ENCODE measurements around the gene KCNQ5. TPM values are rescaled to one million over a fixed set of nuclear protein-coding genes. Genes with fewer than 3 reads are reported as not detected.

The KCNQ5 gene
- total RNA-seq, 1 experiment from 2014 or later: not detected

DNA sequence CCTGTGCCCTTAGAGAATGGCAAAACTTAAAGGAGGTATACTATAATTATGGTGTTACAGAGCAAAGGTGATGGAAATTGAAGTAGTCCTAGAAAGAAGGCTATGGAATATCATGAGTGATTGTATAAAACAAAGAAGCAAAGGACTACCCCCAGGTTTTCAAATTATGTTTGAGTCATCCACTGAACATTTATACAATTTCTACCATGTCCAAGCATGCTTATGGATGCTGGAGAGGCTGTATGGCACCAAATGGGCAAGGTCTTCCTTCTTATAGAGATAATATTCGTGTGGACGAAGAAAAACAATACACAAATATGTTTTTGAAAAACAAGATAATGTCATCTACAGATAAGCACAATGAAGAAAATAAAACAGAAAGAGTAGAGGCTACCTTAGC is 425.9 kb downstream of the KCNQ5 start:
- CTCF ChIA-PET: no interaction called here
- H2AFZ ChIP-seq (ENCODE audit: low read depth, low read length, poor library complexity, severe bottlenecking): no peak overlapping the region
- no TSS peak for BruUV-seq (replicated peaks)

DNA sequence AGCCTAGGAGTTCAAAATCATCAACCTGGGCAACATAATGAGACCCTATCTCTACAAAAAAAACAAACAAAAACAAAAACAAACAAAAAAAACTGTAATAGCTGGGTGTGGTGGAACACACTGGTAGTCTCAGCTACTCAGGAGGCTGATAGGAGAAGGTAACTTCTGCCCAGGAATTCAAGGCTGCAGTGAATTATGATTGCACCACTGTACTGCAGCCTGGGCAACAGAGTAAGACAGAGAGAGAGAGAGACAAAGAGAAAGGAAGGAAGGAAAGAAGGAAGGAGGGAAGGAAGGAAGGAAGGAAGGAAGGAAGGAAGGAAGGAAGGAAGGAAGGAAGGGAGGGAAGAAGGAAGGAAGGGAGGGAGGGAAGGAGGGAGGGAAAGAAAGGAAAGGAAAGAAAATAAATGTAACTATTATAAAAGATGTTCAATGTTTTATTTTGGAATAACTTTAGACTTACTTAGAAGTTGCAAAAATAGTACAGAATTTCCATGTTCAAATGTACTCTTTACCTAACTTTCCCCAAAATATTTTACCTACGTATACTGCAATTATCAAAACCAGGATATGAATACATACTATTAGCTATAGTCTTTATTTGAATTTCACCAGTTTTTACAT is 428.2 kb downstream of the KCNQ5 start:
- no peak overlapping the region for H3K4me3 ChIP-seq (replicated peaks in 1 of 2; ENCODE audit: low read depth in 1 of 2, low read length in 2 of 2)
- intact Hi-C loops (cut with micrococcal nuclease): no loop called here
- no peak overlapping the region for H3K4me2 ChIP-seq (ENCODE audit: low read length)
- H2AFZ ChIP-seq (ENCODE audit: low read depth, low read length, poor library complexity, severe bottlenecking): no peak overlapping the region
- H3K27me3 ChIP-seq (ENCODE audit: insufficient read depth, low read length): peaks cover 72% of the 10 kb centered on the region
- CTCF ChIA-PET: no interaction called here
- H3K79me2 ChIP-seq (ENCODE audit: insufficient read depth, low read length): no peaks in the 10 kb centered on the region
- POLR2A ChIA-PET: interaction anchor here (0.8 kb wide), 1 partner anchor 102 kb away, joined by 4 read pairs; no protein-coding TSS in a partner anchor
- ATAC-seq (no peak), DNase-seq (ENCODE audit: low read depth, low spot score) (no peak)
- H3K9me2 ChIP-seq (ENCODE audit: insufficient read depth): no peaks in the 10 kb centered on the region
- RAD21 ChIA-PET (ENCODE audit: low non-redundant PET in 1 of 2, low total read pairs in 2 of 2, uncharacterized antibody in 2 of 2, unreplicated experiment in 2 of 2): no interaction called here
- H3K4me1 ChIP-seq (ENCODE audit: control insufficient read depth in 1 of 2, insufficient read depth in 2 of 2, low read length in 2 of 2): no peaks in the 10 kb centered on the region
- no peak overlapping the region for H3K9ac ChIP-seq (ENCODE audit: low read length)
- no peaks in the 10 kb centered on the region for H4K20me1 ChIP-seq (ENCODE audit: insufficient read depth)
- no peak overlapping the region for H3K27ac ChIP-seq (ENCODE audit: low read depth, low read length)
- no peaks in the 10 kb centered on the region for H3K9me3 ChIP-seq (ENCODE audit: control insufficient read depth in 1 of 2, insufficient read depth in 1 of 2, low read depth in 1 of 2, low read length in 2 of 2)
- BruUV-seq (replicated peaks): no TSS peak
- no peaks in the 10 kb centered on the region for H3K36me3 ChIP-seq (ENCODE audit: control insufficient read depth in 1 of 2, insufficient read depth in 2 of 2, low read length in 2 of 2)
- no peak for TF ChIP-seq TCF7L2 (IDR thresholded peaks at IDR 0.05; ENCODE audit: borderline replicate concordance, extremely low read depth, insufficient read depth, insufficient read length)
- TF ChIP-seq YY1 (IDR thresholded peaks at IDR 0.05; ENCODE audit: extremely low read depth, insufficient replicate concordance, low read depth, low read length): no peak
- TF ChIP-seq SRF (IDR thresholded peaks at IDR 0.05; ENCODE audit: low read depth): no peak
- no peak for TF ChIP-seq EZH2phosphoT487 (IDR thresholded peaks at IDR 0.05; ENCODE audit: borderline replicate concordance)
- TF ChIP-seq, protein P1, sequence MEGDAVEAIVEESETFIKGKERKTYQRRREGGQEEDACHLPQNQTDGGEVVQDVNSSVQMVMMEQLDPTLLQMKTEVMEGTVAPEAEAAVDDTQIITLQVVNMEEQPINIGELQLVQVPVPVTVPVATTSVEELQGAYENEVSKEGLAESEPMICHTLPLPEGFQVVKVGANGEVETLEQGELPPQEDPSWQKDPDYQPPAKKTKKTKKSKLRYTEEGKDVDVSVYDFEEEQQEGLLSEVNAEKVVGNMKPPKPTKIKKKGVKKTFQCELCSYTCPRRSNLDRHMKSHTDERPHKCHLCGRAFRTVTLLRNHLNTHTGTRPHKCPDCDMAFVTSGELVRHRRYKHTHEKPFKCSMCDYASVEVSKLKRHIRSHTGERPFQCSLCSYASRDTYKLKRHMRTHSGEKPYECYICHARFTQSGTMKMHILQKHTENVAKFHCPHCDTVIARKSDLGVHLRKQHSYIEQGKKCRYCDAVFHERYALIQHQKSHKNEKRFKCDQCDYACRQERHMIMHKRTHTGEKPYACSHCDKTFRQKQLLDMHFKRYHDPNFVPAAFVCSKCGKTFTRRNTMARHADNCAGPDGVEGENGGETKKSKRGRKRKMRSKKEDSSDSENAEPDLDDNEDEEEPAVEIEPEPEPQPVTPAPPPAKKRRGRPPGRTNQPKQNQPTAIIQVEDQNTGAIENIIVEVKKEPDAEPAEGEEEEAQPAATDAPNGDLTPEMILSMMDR (IDR thresholded peaks at IDR 0.05 in 2 of 3, conservative IDR thresholded peaks at IDR 0.05 in 1 of 3; ENCODE audit: borderline replicate concordance in 1 of 3, insufficient read depth in 1 of 3, low read depth in 2 of 3, low read length in 2 of 3): no peak
- TF ChIP-seq, protein P2, sequence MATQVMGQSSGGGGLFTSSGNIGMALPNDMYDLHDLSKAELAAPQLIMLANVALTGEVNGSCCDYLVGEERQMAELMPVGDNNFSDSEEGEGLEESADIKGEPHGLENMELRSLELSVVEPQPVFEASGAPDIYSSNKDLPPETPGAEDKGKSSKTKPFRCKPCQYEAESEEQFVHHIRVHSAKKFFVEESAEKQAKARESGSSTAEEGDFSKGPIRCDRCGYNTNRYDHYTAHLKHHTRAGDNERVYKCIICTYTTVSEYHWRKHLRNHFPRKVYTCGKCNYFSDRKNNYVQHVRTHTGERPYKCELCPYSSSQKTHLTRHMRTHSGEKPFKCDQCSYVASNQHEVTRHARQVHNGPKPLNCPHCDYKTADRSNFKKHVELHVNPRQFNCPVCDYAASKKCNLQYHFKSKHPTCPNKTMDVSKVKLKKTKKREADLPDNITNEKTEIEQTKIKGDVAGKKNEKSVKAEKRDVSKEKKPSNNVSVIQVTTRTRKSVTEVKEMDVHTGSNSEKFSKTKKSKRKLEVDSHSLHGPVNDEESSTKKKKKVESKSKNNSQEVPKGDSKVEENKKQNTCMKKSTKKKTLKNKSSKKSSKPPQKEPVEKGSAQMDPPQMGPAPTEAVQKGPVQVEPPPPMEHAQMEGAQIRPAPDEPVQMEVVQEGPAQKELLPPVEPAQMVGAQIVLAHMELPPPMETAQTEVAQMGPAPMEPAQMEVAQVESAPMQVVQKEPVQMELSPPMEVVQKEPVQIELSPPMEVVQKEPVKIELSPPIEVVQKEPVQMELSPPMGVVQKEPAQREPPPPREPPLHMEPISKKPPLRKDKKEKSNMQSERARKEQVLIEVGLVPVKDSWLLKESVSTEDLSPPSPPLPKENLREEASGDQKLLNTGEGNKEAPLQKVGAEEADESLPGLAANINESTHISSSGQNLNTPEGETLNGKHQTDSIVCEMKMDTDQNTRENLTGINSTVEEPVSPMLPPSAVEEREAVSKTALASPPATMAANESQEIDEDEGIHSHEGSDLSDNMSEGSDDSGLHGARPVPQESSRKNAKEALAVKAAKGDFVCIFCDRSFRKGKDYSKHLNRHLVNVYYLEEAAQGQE (IDR thresholded peaks at IDR 0.05; ENCODE audit: low read depth): no peak

More for the DNA sequence above, 425.9 kb downstream of the KCNQ5 start:
- no peaks in the 10 kb centered on the region for H3K36me3 ChIP-seq (ENCODE audit: control insufficient read depth in 1 of 2, insufficient read depth in 2 of 2, low read length in 2 of 2)
- intact Hi-C loops (cut with micrococcal nuclease): no loop called here
- H3K79me2 ChIP-seq (ENCODE audit: insufficient read depth, low read length): no peaks in the 10 kb centered on the region
- ATAC-seq (no peak), DNase-seq (ENCODE audit: low read depth, low spot score) (no peak)
- H3K4me1 ChIP-seq (ENCODE audit: control insufficient read depth in 1 of 2, insufficient read depth in 2 of 2, low read length in 2 of 2): no peaks in the 10 kb centered on the region
- ChIA-PET POLR2A (no interaction called here), RAD21 (ENCODE audit: low non-redundant PET in 1 of 2, low total read pairs in 2 of 2, uncharacterized antibody in 2 of 2, unreplicated experiment in 2 of 2) (no interaction called here)
- H3K9ac ChIP-seq (ENCODE audit: low read length): no peak overlapping the region
- H3K27ac ChIP-seq (ENCODE audit: low read depth, low read length): no peak overlapping the region
- H3K9me3 ChIP-seq (ENCODE audit: control insufficient read depth in 1 of 2, insufficient read depth in 1 of 2, low read depth in 1 of 2, low read length in 2 of 2): no peaks in the 10 kb centered on the region
- H3K4me2 ChIP-seq (ENCODE audit: low read length): no peak overlapping the region
- no peak overlapping the region for H3K4me3 ChIP-seq (replicated peaks in 1 of 2; ENCODE audit: low read depth in 1 of 2, low read length in 2 of 2)
- H3K9me2 ChIP-seq (ENCODE audit: insufficient read depth): no peaks in the 10 kb centered on the region
- H4K20me1 ChIP-seq (ENCODE audit: insufficient read depth): no peaks in the 10 kb centered on the region
- TF ChIP-seq ZFX (IDR thresholded peaks at IDR 0.05) (no peak), CBX3 (IDR thresholded peaks at IDR 0.05; ENCODE audit: low read depth) (no peak), CEBPB (IDR thresholded peaks at IDR 0.05; ENCODE audit: low read depth) (no peak), EZH2 (IDR thresholded peaks at IDR 0.05) (no peak), SP1 (IDR thresholded peaks at IDR 0.05; ENCODE audit: low read depth) (no peak), EZH2phosphoT487 (IDR thresholded peaks at IDR 0.05; ENCODE audit: borderline replicate concordance) (no peak), YY1 (IDR thresholded peaks at IDR 0.05; ENCODE audit: extremely low read depth, insufficient replicate concordance, low read depth, low read length) (no peak)
- TF ChIP-seq, protein P3, sequence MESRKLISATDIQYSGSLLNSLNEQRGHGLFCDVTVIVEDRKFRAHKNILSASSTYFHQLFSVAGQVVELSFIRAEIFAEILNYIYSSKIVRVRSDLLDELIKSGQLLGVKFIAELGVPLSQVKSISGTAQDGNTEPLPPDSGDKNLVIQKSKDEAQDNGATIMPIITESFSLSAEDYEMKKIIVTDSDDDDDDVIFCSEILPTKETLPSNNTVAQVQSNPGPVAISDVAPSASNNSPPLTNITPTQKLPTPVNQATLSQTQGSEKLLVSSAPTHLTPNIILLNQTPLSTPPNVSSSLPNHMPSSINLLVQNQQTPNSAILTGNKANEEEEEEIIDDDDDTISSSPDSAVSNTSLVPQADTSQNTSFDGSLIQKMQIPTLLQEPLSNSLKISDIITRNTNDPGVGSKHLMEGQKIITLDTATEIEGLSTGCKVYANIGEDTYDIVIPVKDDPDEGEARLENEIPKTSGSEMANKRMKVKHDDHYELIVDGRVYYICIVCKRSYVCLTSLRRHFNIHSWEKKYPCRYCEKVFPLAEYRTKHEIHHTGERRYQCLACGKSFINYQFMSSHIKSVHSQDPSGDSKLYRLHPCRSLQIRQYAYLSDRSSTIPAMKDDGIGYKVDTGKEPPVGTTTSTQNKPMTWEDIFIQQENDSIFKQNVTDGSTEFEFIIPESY (IDR thresholded peaks at IDR 0.05; ENCODE audit: extremely low read depth, insufficient replicate concordance, low read length): no peak
- H3K27me3 ChIP-seq (ENCODE audit: insufficient read depth, low read length): peaks cover 68% of the 10 kb centered on the region

Measured in HCT116 (cell line).